ENCODE measurements around the gene IGFBP2.

DNA sequence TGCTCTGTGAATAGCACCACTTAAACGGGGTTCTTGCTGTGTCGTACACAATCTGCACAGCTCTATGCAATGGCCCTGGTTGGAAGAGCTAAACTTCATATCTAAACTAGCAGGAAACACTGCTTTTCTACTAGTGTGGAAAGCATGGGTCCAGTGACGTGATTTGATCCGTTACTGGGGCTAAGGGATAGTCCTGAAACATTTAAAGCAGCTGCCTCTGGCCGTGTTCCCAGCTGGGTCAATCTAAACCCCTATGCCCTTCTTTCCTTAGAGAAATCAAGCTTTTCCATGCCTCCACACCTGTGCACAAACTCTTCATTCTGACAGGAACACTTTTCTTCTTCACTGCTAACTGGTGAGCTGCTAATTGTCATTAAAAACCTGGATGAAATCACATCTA lies 67.6 kb downstream of the IGFBP2 start:
- no peak for TF ChIP-seq POLR2AphosphoS5 (IDR thresholded peaks at IDR 0.05)
- TF ChIP-seq, protein P1, sequence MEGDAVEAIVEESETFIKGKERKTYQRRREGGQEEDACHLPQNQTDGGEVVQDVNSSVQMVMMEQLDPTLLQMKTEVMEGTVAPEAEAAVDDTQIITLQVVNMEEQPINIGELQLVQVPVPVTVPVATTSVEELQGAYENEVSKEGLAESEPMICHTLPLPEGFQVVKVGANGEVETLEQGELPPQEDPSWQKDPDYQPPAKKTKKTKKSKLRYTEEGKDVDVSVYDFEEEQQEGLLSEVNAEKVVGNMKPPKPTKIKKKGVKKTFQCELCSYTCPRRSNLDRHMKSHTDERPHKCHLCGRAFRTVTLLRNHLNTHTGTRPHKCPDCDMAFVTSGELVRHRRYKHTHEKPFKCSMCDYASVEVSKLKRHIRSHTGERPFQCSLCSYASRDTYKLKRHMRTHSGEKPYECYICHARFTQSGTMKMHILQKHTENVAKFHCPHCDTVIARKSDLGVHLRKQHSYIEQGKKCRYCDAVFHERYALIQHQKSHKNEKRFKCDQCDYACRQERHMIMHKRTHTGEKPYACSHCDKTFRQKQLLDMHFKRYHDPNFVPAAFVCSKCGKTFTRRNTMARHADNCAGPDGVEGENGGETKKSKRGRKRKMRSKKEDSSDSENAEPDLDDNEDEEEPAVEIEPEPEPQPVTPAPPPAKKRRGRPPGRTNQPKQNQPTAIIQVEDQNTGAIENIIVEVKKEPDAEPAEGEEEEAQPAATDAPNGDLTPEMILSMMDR (IDR thresholded peaks at IDR 0.05), result no peak

Data from stomach (tissue), 4 donors.